ENCODE measurements around the gene CLCNKB. TPM values are rescaled to one million over a fixed set of nuclear protein-coding genes. Genes with fewer than 3 reads are reported as not detected.

Gene CLCNKB
- total and polyA plus RNA-seq, 11 donors = 0.50 to 2.7 (median 1.5) TPM

DNA sequence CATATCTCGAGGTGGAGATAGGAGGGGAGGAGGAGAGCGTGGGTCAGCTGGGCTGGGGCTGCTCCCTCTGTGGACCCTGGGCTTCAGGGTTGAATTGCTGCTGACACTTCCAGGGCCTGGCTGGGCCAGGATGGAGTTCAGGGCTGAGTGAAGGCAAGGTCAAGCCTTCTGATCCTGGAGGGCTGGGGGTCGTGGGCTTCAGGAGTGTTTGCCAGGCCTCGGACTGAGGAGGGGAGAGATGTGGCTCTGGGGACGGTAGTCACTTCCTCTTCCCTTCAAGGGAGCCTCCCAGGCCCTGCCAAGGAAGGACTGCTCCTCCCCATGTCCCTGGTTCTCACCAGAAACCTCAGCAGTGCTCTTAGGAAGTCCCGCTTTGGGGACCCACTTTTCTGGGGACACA is 41.9 kb downstream of the CLCNKB start:
- DNase-seq = no peak
- Histone ChIP-seq H3K4me3 (no peak overlapping the region), H3K4me1 (peaks cover 0 to 40% (median 12%) of the 10 kb centered on the region in 12 donors), H3K27ac (no peak overlapping the region), H3K9me3 (no peaks in the 10 kb centered on the region), H3K27me3 (no peaks in the 10 kb centered on the region), H3K36me3 (no peaks in the 10 kb centered on the region)
- intact Hi-C loops (cut with DNase I) = loop anchor here in 2 of 10 donors (5.0 kb wide), 2 partner anchors 37 to 52 kb away; no protein-coding TSS in a partner anchor
- ATAC-seq = peak in 1 of 4 donors; percentile 32
- no peak for TF ChIP-seq POLR2A (IDR thresholded peaks at IDR 0.05)
- TF ChIP-seq, protein P1, sequence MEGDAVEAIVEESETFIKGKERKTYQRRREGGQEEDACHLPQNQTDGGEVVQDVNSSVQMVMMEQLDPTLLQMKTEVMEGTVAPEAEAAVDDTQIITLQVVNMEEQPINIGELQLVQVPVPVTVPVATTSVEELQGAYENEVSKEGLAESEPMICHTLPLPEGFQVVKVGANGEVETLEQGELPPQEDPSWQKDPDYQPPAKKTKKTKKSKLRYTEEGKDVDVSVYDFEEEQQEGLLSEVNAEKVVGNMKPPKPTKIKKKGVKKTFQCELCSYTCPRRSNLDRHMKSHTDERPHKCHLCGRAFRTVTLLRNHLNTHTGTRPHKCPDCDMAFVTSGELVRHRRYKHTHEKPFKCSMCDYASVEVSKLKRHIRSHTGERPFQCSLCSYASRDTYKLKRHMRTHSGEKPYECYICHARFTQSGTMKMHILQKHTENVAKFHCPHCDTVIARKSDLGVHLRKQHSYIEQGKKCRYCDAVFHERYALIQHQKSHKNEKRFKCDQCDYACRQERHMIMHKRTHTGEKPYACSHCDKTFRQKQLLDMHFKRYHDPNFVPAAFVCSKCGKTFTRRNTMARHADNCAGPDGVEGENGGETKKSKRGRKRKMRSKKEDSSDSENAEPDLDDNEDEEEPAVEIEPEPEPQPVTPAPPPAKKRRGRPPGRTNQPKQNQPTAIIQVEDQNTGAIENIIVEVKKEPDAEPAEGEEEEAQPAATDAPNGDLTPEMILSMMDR (IDR thresholded peaks at IDR 0.05) = no peak
- WGBS, 4 donors = 59 to 71% (median 63%) methylated on average over 4 to 6 of the region's 6 CpGs

DNA sequence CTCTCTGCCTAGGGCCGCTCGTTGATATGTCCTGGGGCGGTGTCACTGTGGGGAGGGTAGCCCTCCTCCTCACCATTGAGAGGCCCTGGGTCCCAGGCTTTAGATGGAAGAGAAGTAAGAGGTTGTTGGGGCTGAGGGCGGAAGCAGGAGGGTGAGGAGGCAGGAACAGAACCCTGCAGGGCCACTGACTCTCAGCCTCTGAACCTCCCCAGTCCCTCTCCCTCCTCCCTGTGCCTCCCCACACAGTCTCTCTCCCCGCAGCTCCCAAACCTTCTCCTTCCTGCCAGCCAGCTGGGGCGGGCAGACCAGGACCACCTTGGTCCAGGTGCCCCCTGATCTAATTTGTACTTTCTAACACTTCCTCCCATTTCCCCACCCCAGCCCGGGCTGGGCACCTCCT is 44.2 kb downstream of the CLCNKB start:
- no peak for ATAC-seq
- H3K9me3 ChIP-seq = no peaks in the 10 kb centered on the region
- 74 to 81% (median 78%) methylated on average over 7 of the region's 7 CpGs for WGBS, 4 donors
- intact Hi-C loops (cut with DNase I) = loop anchor here in 2 of 10 donors (5.0 kb wide), 2 partner anchors 35 to 50 kb away; no protein-coding TSS in a partner anchor
- no peaks in the 10 kb centered on the region for H3K27me3 ChIP-seq
- H3K36me3 ChIP-seq = no peaks in the 10 kb centered on the region
- H3K27ac ChIP-seq = peak overlapping the region in 9 of 12 donors; percentile 21 to 60 (median 30)
- H3K4me1 ChIP-seq = peaks cover 0 to 26% (median 12%) of the 10 kb centered on the region in 12 donors
- H3K4me3 ChIP-seq = no peak overlapping the region
- TF ChIP-seq, protein P1 (IDR thresholded peaks at IDR 0.05) = no peak
- TF ChIP-seq POLR2A (IDR thresholded peaks at IDR 0.05) = no peak
- DNase-seq = no peak

DNA sequence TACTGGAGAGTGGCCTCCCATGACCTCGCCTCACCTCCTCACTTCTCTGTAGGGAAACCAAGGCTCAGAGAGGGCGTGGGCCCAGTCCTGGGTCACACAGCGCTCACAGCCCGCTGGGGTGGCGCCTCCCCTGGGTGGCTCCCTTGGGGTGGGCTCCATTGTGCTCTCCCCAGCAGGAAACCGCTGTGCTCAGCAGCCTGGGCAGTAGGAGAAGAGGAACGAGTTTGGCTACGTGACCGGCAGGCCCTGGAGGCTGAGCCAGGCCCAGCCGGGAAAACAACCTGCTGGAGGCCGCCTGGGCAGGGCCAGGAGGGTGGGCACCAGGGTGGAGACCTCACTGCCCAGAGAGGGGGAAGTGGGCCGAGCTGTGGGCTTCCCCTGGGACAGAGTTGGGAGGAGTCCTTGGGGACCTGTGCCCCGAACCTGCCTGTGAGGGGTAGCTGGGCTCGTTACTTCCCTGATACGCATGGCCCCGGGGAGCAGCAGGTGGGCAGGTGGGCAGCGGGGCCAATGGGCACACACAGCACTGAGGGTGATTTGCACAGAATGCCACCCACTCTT is 44.8 kb downstream of the CLCNKB start:
- no peaks in the 10 kb centered on the region for H3K9me3 ChIP-seq
- peaks cover 0 to 26% (median 12%) of the 10 kb centered on the region in 12 donors for H3K4me1 ChIP-seq
- H3K27ac ChIP-seq = peak overlapping the region in 9 of 12 donors; percentile 21 to 60 (median 30)
- WGBS, 4 donors = 57 to 81% (median 68%) methylated on average over 17 of the region's 17 CpGs
- H3K4me3 ChIP-seq = no peak overlapping the region
- H3K36me3 ChIP-seq = no peaks in the 10 kb centered on the region
- peak in 3 of 4 donors; percentile 34 to 70 (median 52) for ATAC-seq
- intact Hi-C loops (cut with DNase I) = loop anchor here in 2 of 10 donors (5.0 kb wide), 2 partner anchors 34 to 49 kb away; no protein-coding TSS in a partner anchor
- H3K27me3 ChIP-seq = no peaks in the 10 kb centered on the region
- no peak for TF ChIP-seq POLR2A (IDR thresholded peaks at IDR 0.05)
- TF ChIP-seq, protein P1 (IDR thresholded peaks at IDR 0.05) = no peak
- no peak for DNase-seq

DNA sequence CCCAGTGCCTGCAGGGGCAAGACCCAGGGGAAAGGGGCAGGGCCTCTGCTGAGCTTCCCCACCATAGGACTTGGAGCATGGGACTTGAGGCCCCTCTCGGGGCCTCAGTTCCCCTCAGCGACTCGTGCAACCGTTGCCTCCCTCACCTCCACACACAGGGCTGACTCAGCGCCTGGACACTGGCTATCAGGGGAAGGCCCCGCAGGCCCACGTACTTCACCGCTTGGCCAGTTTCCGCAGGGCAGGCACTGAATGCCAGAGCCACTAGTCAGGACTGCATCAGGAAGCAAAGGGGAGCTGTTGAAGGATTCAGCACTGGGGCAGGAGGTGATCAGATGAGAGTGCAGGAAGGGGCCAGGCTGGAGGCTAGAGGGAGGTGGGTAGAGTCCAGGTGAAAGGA is 45.4 kb downstream of the CLCNKB start:
- intact Hi-C loops (cut with DNase I) = loop anchor here in 2 of 10 donors (5.0 kb wide), 2 partner anchors 33 to 48 kb away; no protein-coding TSS in a partner anchor
- Histone ChIP-seq H3K4me1 (peaks cover 0 to 26% (median 12%) of the 10 kb centered on the region in 12 donors), H3K9me3 (no peaks in the 10 kb centered on the region), H3K4me3 (no peak overlapping the region), H3K27ac (peak overlapping the region in 4 of 12 donors; percentile 28 to 42 (median 32)), H3K36me3 (no peaks in the 10 kb centered on the region), H3K27me3 (no peaks in the 10 kb centered on the region)
- ATAC-seq = no peak
- TF ChIP-seq POLR2A (IDR thresholded peaks at IDR 0.05) = no peak
- TF ChIP-seq, protein P1 (IDR thresholded peaks at IDR 0.05) = no peak
- DNase-seq = no peak
- WGBS, 4 donors = 62 to 80% (median 73%) methylated on average over 8 to 9 of the region's 9 CpGs
